H1 (cell line): Measurements from ENCODE around the gene GPR156. TPM values are rescaled to one million over a fixed set of nuclear protein-coding genes. Genes with fewer than 3 reads are reported as not detected.

Source experiments
- CHD7 ChIP-seq: fragments of 300-600 bp; sonication (generic); IDR thresholded peaks from 2 replicates; pipeline ENCODE4 v1.7.1; 2012; ENCODE audit warnings: low read length, moderate library complexity, mild to moderate bottlenecking, inconsistent platforms; ENCODE audit not compliant: insufficient replicate concordance
- CREB1 ChIP-seq: IDR thresholded peaks from 2 replicates; pipeline ENCODE4 v1.6.1; 2012; ENCODE audit warnings: inconsistent platforms
- KDM4A ChIP-seq: IDR thresholded peaks from one replicate; pipeline ENCODE4 v1.7.1; 2012; ENCODE audit warnings: low read depth, mild to moderate bottlenecking, moderate library complexity, low read length, inconsistent platforms; ENCODE audit not compliant: severe bottlenecking
- NRF1 ChIP-seq: IDR thresholded peaks from 2 replicates; pipeline ENCODE4 v1.6.1; 2011; ENCODE audit warnings: mild to moderate bottlenecking, low read depth, low read length, improper control_type of control experiment
- RAD21 ChIP-seq, 2 experiments: IDR thresholded peaks in 1 of 2; conservative IDR thresholded peaks in 1 of 2; 2 replicates each; pipeline ENCODE4 v1.6.1; 2011; ENCODE audit warnings: low read depth in 2 of 2, low read length in 2 of 2, improper control_type of control experiment in 1 of 2, inconsistent platforms in 1 of 2, mild to moderate bottlenecking in 1 of 2, moderate library complexity in 1 of 2
- SAP30 ChIP-seq: fragments of 300-600 bp; sonication (generic); IDR thresholded peaks from 2 replicates; pipeline ENCODE4 v1.7.1; 2012; ENCODE audit warnings: low read length, moderate library complexity, mild to moderate bottlenecking, inconsistent platforms; ENCODE audit not compliant: insufficient read depth, insufficient replicate concordance
- USF2 ChIP-seq: IDR thresholded peaks from 2 replicates; pipeline ENCODE4 v1.6.1; 2011; ENCODE audit warnings: low read length, improper control_type of control experiment
- polyA plus RNA-seq, 7 experiments: library from polyadenylated mRNA; depleted of rRNA in 3 of 7; stranded (reverse) in 5 of 7; unstranded in 2 of 7; fragments of >200 nt in 5 of 7; fragments of 200-250 nt in 2 of 7; gene quantifications; 1 replicate in 5 of 7; 2 replicates in 1 of 7; 4 replicates in 1 of 7; pipeline versions ENCODE4 v1.2.1 to v1.2.3, GENCODE V29; 2011 to 2013; ENCODE audit warnings: missing spikeins in 2 of 7, mixed read lengths in 2 of 7
- total RNA-seq: library from RNA; stranded (reverse); fragmentation: NEBNext Ultra II Directional; extraction: Animal tissue kit (Norgen Biotek cat#: 25700); gene quantifications from 2 replicates; pipeline ENCODE4 v1.2.1, GENCODE V29; 2021

The GPR156 gene
- total and polyA plus RNA-seq, 2 of the 8 experiments (the other 6 are each of a cell fraction or from before 2014, with no cell fraction given), result 1.6 to 1.8 TPM

DNA sequence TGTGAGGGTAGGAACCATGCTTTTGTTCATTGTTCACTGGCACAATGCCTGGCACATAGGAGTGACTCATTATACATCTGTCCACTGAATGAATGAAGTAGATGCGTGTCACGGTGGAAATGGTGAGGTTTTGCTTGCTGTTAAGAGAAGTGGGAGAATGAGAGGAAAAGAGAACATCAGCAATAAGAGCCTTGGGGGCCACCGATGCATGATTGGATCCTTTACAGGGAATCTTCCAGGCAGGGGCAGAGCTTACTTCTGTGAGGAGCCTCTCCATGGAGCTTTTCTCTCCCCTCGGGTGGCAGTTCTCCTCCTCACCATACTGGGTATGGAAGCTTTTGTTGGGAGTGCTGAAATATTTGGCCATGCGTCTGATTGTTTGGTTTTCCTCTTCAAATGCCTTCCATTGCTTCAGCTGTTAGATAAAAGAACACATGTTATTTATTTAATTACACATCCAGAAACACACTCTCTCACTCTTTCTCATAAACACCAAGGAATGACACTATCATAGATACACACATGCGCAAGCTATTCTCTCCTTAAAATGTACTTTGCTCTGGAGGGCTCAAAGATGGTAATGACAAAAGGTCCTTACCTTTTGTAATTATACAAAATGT lies 111.9 kb downstream of the GPR156 start (continued):
- TF ChIP-seq CHD7 (no peak), USF2 (no peak), NRF1 (no peak), RAD21 (IDR thresholded peaks at IDR 0.05 in 1 of 2, conservative IDR thresholded peaks at IDR 0.05 in 1 of 2; ENCODE audit: low read depth in 2 of 2, low read length in 2 of 2) (no peak), SAP30 (no peak), CREB1 (no peak), KDM4A (no peak)
